Liver (tissue), 9 donors: Measurements from ENCODE around the gene DEFB112. TPM values are rescaled to one million over a fixed set of nuclear protein-coding genes. Genes with fewer than 3 reads are reported as not detected.

Experiments used
- DNase-seq: peaks from one replicate; pipeline ENCODE4 v3.0.0-alpha.2; 2017; ENCODE audit warnings: low spot score
- H3K27ac ChIP-seq, 2 donors: one replicate each; pipeline ENCODE4 v1.7.0; 2013; ENCODE audit warnings: inconsistent platforms in 2 of 2, low read length in 2 of 2, control low read depth in 1 of 2, low read depth in 1 of 2, mild to moderate bottlenecking in 1 of 2
- H3K27me3 ChIP-seq, 4 donors: one replicate each; pipeline versions ENCODE4 v1.6.1 to v1.7.0; 2013; ENCODE audit warnings: low read length in 3 of 4, inconsistent platforms in 1 of 4, mild to moderate bottlenecking in 1 of 4, moderate library complexity in 1 of 4; ENCODE audit not compliant: control insufficient read depth in 4 of 4, insufficient read depth in 4 of 4
- H3K36me3 ChIP-seq, 4 donors: one replicate each; pipeline versions ENCODE4 v1.6.1 to v1.7.0; 2013; ENCODE audit warnings: low read length in 3 of 4, mild to moderate bottlenecking in 3 of 4, low read depth in 1 of 4, moderate library complexity in 1 of 4; ENCODE audit not compliant: control insufficient read depth in 4 of 4, insufficient read depth in 3 of 4
- H3K4me1 ChIP-seq, 4 donors: one replicate each; pipeline versions ENCODE4 v1.6.1 to v1.7.0; 2013; ENCODE audit warnings: low read length in 3 of 4, mild to moderate bottlenecking in 3 of 4, moderate library complexity in 1 of 4; ENCODE audit not compliant: control insufficient read depth in 4 of 4, insufficient read depth in 4 of 4
- H3K4me3 ChIP-seq, 3 donors: one replicate each; pipeline versions ENCODE4 v1.6.1 to v1.7.0; 2013; ENCODE audit warnings: low read length in 3 of 3, control low read depth in 1 of 3, low read depth in 1 of 3, mild to moderate bottlenecking in 1 of 3
- H3K9ac ChIP-seq, 2 donors: one replicate each; pipeline ENCODE4 v1.7.0; 2013; ENCODE audit warnings: low read length in 2 of 2, mild to moderate bottlenecking in 2 of 2, moderate library complexity in 2 of 2, control low read depth in 1 of 2, low read depth in 1 of 2
- H3K9me3 ChIP-seq, 4 donors: one replicate each; pipeline versions ENCODE4 v1.6.1 to v1.7.0; 2013; ENCODE audit warnings: low read length in 3 of 4; ENCODE audit not compliant: control insufficient read depth in 4 of 4
- EGR1 ChIP-seq, 2 donors: IDR thresholded peaks; 2 replicates each; pipeline ENCODE4 v1.6.1; 2016 to 2018; ENCODE audit warnings: antibody characterized with exemption in 2 of 2, low read depth in 2 of 2
- FOXA1 ChIP-seq: IDR thresholded peaks from 2 replicates; pipeline ENCODE4 v1.6.1; 2016; ENCODE audit warnings: antibody characterized with exemption
- FOXA2 ChIP-seq: IDR thresholded peaks from 2 replicates; pipeline ENCODE4 v1.6.1; 2016; ENCODE audit warnings: antibody characterized with exemption
- GABPA ChIP-seq, 2 donors: IDR thresholded peaks in 1 of 2; conservative IDR thresholded peaks in 1 of 2; 2 replicates each; pipeline ENCODE4 v1.6.1; 2016; ENCODE audit warnings: antibody characterized with exemption in 2 of 2, mild to moderate bottlenecking in 1 of 2, moderate library complexity in 1 of 2
- HNF4A ChIP-seq, 2 donors: conservative IDR thresholded peaks; 2 replicates each; pipeline ENCODE4 v1.6.1; 2016; ENCODE audit warnings: antibody characterized with exemption in 2 of 2, mild to moderate bottlenecking in 2 of 2
- NR2F2 ChIP-seq: IDR thresholded peaks from 2 replicates; pipeline ENCODE4 v1.6.1; 2016; ENCODE audit warnings: antibody characterized with exemption
- RAD21 ChIP-seq, 2 donors: IDR thresholded peaks; 2 replicates each; pipeline ENCODE4 v1.6.1; 2016; ENCODE audit warnings: antibody characterized with exemption in 2 of 2, mild to moderate bottlenecking in 2 of 2
- RXRA ChIP-seq, 2 donors: IDR thresholded peaks; 2 replicates each; pipeline ENCODE4 v1.6.1; 2017 to 2018; ENCODE audit warnings: antibody characterized with exemption in 2 of 2, mild to moderate bottlenecking in 1 of 2
- SP1 ChIP-seq: IDR thresholded peaks from 2 replicates; pipeline ENCODE4 v1.6.1; 2018; ENCODE audit warnings: antibody characterized with exemption, mild to moderate bottlenecking
- TAF1 ChIP-seq: conservative IDR thresholded peaks from 2 replicates; pipeline ENCODE4 v1.6.1; 2016; ENCODE audit warnings: antibody characterized with exemption, mild to moderate bottlenecking
- YY1 ChIP-seq: IDR thresholded peaks from 2 replicates; pipeline ENCODE4 v1.6.1; 2016; ENCODE audit warnings: antibody characterized with exemption, mild to moderate bottlenecking
- WGBS: extraction: QIAGEN DNeasy Blood & Tissue Kit; methylation state at CpG from one replicate; pipeline ENCODE4 v1.1.7; 2013; 5-methylcytosine and 5-hydroxymethylcytosine counted together
- polyA plus RNA-seq, 2 donors: library from polyadenylated mRNA; stranded (reverse) in 1 of 2; unstranded in 1 of 2; fragments of 200-250 nt in 1 of 2; fragments of >200 nt in 1 of 2; fragmentation: Nextera tagmentation in 1 of 2; extraction: Ambion mirVana in 1 of 2; gene quantifications; one replicate each; pipeline versions ENCODE4 v1.2.1 to v1.2.3, GENCODE V29; 2013 to 2015
- total RNA-seq, 2 donors: library from RNA; depleted of rRNA; stranded (reverse); fragments of >200 nt; gene quantifications; one replicate each; pipeline ENCODE4 v1.2.3, GENCODE V29; 2014
- TF ChIP-seq, protein P1 (sequence below): fragments of 150-350 bp; IDR thresholded peaks from 2 replicates; pipeline ENCODE4 v1.5.1; 2017; ENCODE audit warnings: improper control_type of control experiment, low read depth, low read length; ENCODE audit not compliant: missing input control
- TF ChIP-seq, protein P2 (sequence below): IDR thresholded peaks from 2 replicates; pipeline ENCODE4 v1.6.1; 2016; ENCODE audit warnings: antibody characterized with exemption
- TF ChIP-seq, protein P3 (sequence below): IDR thresholded peaks from 2 replicates; pipeline ENCODE4 v1.6.1; 2016; ENCODE audit warnings: antibody characterized with exemption, mild to moderate bottlenecking
- TF ChIP-seq, protein P4 (sequence below): IDR thresholded peaks from 2 replicates; pipeline ENCODE4 v1.6.1; 2016; ENCODE audit warnings: antibody characterized with exemption
- donor health status: healthy.
- donor health status: healthy.
- donor health status: healthy.
- donor health status: healthy.
- donor health status: healthy.

DEFB112 gene
- total and polyA plus RNA-seq, 4 donors: not detected

DNA sequence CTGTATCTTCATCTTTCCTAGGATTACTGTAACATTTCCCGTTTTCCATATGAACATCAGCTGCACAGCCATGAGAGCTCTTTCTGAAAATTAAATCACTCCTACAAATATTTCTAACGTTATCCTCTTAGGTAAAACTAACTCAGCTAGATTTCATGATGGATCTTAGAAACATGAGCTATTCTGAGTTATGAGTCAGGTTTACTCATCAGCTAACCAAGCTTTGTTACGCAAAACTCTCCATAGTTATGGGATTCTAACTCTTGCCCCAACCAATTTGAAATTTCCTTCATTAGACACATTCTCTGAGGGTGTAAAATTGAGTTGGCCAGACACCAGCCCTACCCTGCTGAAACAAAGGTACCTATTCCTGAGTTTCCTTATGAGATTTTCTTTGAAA is 41.9 kb downstream of the DEFB112 start:
- Histone ChIP-seq H3K9me3 (no peaks in the 10 kb centered on the region), H3K27ac (no peak overlapping the region), H3K27me3 (no peaks in the 10 kb centered on the region), H3K4me1 (no peaks in the 10 kb centered on the region), H3K36me3 (no peaks in the 10 kb centered on the region), H3K4me3 (no peak overlapping the region), H3K9ac (no peak overlapping the region)
- WGBS: 84% methylated on average over 3 of the region's 3 CpGs
- DNase-seq: no peak
- TF ChIP-seq TAF1: no peak
- no peak for TF ChIP-seq GABPA (IDR thresholded peaks at IDR 0.05 in 1 of 2, conservative IDR thresholded peaks at IDR 0.05 in 1 of 2)
- no peak for TF ChIP-seq RXRA (IDR thresholded peaks at IDR 0.05)
- no peak for TF ChIP-seq RAD21 (IDR thresholded peaks at IDR 0.05)
- TF ChIP-seq FOXA2: no peak
- TF ChIP-seq HNF4A (conservative IDR thresholded peaks at IDR 0.05): no peak
- TF ChIP-seq, protein P1, sequence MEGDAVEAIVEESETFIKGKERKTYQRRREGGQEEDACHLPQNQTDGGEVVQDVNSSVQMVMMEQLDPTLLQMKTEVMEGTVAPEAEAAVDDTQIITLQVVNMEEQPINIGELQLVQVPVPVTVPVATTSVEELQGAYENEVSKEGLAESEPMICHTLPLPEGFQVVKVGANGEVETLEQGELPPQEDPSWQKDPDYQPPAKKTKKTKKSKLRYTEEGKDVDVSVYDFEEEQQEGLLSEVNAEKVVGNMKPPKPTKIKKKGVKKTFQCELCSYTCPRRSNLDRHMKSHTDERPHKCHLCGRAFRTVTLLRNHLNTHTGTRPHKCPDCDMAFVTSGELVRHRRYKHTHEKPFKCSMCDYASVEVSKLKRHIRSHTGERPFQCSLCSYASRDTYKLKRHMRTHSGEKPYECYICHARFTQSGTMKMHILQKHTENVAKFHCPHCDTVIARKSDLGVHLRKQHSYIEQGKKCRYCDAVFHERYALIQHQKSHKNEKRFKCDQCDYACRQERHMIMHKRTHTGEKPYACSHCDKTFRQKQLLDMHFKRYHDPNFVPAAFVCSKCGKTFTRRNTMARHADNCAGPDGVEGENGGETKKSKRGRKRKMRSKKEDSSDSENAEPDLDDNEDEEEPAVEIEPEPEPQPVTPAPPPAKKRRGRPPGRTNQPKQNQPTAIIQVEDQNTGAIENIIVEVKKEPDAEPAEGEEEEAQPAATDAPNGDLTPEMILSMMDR: no peak
- TF ChIP-seq EGR1 (IDR thresholded peaks at IDR 0.05; ENCODE audit: low read depth in 2 of 2): no peak
- no peak for TF ChIP-seq SP1

DNA sequence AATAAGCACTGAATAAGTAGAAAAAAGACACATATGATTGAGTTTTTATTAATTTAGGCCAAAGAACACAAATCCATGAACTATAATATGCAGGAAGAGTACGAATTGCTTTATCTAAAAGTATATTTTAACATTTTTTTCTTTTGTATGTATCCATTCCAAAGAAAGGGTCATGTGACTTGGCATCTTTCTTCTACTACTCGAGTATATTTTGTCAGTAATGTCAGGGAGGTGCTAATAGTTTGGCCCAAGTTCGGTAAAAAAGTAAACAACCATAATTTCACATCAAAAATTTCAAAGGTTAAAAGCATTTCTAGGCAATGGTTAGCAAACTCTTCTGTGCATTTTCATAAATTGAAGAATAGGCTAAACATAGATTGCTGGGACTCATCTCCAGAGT is 46.6 kb downstream of the DEFB112 start:
- Histone ChIP-seq H3K27me3 (no peaks in the 10 kb centered on the region), H3K4me1 (no peaks in the 10 kb centered on the region), H3K36me3 (no peaks in the 10 kb centered on the region), H3K27ac (no peak overlapping the region), H3K4me3 (no peak overlapping the region), H3K9me3 (no peaks in the 10 kb centered on the region), H3K9ac (no peak overlapping the region)
- WGBS: 69% methylated on average over 3 of the region's 3 CpGs
- TF ChIP-seq, protein P1: no peak
- TF ChIP-seq TAF1: no peak
- TF ChIP-seq EGR1 (IDR thresholded peaks at IDR 0.05; ENCODE audit: low read depth in 2 of 2): no peak
- TF ChIP-seq, protein P2, sequence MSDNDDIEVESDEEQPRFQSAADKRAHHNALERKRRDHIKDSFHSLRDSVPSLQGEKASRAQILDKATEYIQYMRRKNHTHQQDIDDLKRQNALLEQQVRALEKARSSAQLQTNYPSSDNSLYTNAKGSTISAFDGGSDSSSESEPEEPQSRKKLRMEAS: no peak
- no peak for TF ChIP-seq HNF4A (conservative IDR thresholded peaks at IDR 0.05)
- TF ChIP-seq, protein P3, sequence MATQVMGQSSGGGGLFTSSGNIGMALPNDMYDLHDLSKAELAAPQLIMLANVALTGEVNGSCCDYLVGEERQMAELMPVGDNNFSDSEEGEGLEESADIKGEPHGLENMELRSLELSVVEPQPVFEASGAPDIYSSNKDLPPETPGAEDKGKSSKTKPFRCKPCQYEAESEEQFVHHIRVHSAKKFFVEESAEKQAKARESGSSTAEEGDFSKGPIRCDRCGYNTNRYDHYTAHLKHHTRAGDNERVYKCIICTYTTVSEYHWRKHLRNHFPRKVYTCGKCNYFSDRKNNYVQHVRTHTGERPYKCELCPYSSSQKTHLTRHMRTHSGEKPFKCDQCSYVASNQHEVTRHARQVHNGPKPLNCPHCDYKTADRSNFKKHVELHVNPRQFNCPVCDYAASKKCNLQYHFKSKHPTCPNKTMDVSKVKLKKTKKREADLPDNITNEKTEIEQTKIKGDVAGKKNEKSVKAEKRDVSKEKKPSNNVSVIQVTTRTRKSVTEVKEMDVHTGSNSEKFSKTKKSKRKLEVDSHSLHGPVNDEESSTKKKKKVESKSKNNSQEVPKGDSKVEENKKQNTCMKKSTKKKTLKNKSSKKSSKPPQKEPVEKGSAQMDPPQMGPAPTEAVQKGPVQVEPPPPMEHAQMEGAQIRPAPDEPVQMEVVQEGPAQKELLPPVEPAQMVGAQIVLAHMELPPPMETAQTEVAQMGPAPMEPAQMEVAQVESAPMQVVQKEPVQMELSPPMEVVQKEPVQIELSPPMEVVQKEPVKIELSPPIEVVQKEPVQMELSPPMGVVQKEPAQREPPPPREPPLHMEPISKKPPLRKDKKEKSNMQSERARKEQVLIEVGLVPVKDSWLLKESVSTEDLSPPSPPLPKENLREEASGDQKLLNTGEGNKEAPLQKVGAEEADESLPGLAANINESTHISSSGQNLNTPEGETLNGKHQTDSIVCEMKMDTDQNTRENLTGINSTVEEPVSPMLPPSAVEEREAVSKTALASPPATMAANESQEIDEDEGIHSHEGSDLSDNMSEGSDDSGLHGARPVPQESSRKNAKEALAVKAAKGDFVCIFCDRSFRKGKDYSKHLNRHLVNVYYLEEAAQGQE: no peak
- TF ChIP-seq RAD21 (IDR thresholded peaks at IDR 0.05): no peak
- no peak for TF ChIP-seq NR2F2
- TF ChIP-seq GABPA (IDR thresholded peaks at IDR 0.05 in 1 of 2, conservative IDR thresholded peaks at IDR 0.05 in 1 of 2): no peak
- no peak for TF ChIP-seq FOXA1
- TF ChIP-seq, protein P4, sequence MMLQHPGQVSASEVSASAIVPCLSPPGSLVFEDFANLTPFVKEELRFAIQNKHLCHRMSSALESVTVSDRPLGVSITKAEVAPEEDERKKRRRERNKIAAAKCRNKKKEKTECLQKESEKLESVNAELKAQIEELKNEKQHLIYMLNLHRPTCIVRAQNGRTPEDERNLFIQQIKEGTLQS: no peak
- TF ChIP-seq YY1: no peak
- no peak for DNase-seq
